ENCODE measurements around the gene ZNF197. TPM values are rescaled to one million over a fixed set of nuclear protein-coding genes. Genes with fewer than 3 reads are reported as not detected.
A peak's percentile ranks its signal among the peaks of the same experiment; 100 is the strongest.
"Not testable (repeated sequence)": the region's sequence is repeated elsewhere in the genome, so short reads cannot be mapped to it uniquely, and the experiment has no call there.

The ZNF197 gene
- total RNA-seq (2021; ENCODE audit: unreplicated experiment): 7.0 TPM
- 4.1 TPM for polyA plus RNA-seq (2012; ENCODE audit: insufficient read length)
- Bru-seq, nascent RNA: percentile 75 among the genes with signal in this experiment
- percentile 75 among the genes with signal in this experiment for BruChase-seq, experiment 1, labeled RNA remaining after a 2-hour chase
- BruChase-seq, experiment 2, labeled RNA remaining after a 6-hour chase: percentile 67 among the genes with signal in this experiment
- long read RNA-seq, partial matches to known transcripts: 1 of 14 reads
- long read RNA-seq, other reads (novel, unspliced or antisense): 8 of 14 reads

DNA sequence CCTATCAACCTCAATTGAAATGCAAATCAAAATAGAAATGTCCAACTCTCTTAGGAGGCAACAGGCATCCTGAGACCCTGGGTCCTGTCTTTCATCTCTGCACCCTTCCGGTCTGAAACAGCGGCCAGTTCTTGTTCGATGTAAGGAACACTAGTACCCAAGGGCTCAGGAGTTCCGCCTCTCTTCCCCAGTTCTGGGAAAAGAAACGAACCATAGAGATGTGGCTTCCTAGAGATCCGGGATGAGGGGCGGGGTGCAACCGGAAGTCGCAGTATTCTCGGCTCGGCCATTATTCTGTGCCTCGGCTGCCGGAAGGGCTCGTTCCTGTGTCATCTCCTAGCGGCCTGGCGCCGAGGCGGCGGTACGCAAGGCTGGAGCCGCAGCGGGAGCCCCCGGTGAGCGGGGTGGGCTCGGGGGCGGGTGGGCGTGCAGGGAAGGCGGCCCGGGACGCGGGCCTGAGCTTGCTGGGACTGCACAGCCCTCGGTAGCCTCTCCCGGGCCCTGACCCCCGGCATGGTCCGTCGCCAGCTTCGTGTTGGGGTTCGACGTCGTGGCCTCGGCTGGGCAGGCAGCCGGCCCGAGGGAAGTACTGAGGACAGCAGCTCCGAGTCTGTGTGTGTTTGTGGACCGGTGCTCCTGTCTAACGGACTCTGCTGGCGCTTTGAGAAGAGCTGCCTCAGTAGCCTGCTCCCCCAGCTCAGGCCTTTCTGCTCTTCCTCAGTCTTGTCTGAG is at the start of gene ZNF197:
Gene ZNF197 (plus strand): TSS at position 288 of the 732 bp plus-strand sequence. CDS start 4,119 bp downstream, outside the sequence.
- in situ Hi-C loops (cut with HindIII; ENCODE audit: low pct_unique_long_range_greater_than_20kb, low sequenced_read_pairs): no loop called here
- DNase-seq (ENCODE audit: low read depth, low spot score): no peak
- no TSS peak for BruUV-seq (replicated peaks)
- peak; percentile 99 for ATAC-seq
- peaks cover 4% of the 10 kb centered on the region; the same call in 1 of the 2 replicates for H3K36me3 ChIP-seq (ENCODE audit: control insufficient read depth, insufficient read depth, low read length)
- H3K4me3 ChIP-seq (ENCODE audit: low read depth in 2 of 2, low read length in 2 of 2): peak within 1 kb of the TSS; percentile 76 to 81
- 0 out of 2 replicates have a peak, but pooled peaks cover 2% of the 10 kb centered on the region for H3K4me1 ChIP-seq (ENCODE audit: control insufficient read depth, insufficient read depth, low read length)
- no peaks in the 10 kb centered on the region for H3K9me3 ChIP-seq (ENCODE audit: control insufficient read depth, insufficient read depth, low read depth, low read length)
- TF ChIP-seq TCF7L2 (IDR thresholded peaks at IDR 0.05; ENCODE audit: low read depth, low read length) (no peak), POLR2AphosphoS5 (IDR thresholded peaks at IDR 0.05; ENCODE audit: low read depth, low read length) (peak; percentile 83), SIN3A (IDR thresholded peaks at IDR 0.05; ENCODE audit: borderline replicate concordance, insufficient read depth, low read depth, low read length) (0 out of 2 replicates have a peak, but pooled peaks have one; percentile 45)
- TF ChIP-seq, protein P1, sequence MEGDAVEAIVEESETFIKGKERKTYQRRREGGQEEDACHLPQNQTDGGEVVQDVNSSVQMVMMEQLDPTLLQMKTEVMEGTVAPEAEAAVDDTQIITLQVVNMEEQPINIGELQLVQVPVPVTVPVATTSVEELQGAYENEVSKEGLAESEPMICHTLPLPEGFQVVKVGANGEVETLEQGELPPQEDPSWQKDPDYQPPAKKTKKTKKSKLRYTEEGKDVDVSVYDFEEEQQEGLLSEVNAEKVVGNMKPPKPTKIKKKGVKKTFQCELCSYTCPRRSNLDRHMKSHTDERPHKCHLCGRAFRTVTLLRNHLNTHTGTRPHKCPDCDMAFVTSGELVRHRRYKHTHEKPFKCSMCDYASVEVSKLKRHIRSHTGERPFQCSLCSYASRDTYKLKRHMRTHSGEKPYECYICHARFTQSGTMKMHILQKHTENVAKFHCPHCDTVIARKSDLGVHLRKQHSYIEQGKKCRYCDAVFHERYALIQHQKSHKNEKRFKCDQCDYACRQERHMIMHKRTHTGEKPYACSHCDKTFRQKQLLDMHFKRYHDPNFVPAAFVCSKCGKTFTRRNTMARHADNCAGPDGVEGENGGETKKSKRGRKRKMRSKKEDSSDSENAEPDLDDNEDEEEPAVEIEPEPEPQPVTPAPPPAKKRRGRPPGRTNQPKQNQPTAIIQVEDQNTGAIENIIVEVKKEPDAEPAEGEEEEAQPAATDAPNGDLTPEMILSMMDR (IDR thresholded peaks at IDR 0.05): no peak
- TF ChIP-seq, protein P2, sequence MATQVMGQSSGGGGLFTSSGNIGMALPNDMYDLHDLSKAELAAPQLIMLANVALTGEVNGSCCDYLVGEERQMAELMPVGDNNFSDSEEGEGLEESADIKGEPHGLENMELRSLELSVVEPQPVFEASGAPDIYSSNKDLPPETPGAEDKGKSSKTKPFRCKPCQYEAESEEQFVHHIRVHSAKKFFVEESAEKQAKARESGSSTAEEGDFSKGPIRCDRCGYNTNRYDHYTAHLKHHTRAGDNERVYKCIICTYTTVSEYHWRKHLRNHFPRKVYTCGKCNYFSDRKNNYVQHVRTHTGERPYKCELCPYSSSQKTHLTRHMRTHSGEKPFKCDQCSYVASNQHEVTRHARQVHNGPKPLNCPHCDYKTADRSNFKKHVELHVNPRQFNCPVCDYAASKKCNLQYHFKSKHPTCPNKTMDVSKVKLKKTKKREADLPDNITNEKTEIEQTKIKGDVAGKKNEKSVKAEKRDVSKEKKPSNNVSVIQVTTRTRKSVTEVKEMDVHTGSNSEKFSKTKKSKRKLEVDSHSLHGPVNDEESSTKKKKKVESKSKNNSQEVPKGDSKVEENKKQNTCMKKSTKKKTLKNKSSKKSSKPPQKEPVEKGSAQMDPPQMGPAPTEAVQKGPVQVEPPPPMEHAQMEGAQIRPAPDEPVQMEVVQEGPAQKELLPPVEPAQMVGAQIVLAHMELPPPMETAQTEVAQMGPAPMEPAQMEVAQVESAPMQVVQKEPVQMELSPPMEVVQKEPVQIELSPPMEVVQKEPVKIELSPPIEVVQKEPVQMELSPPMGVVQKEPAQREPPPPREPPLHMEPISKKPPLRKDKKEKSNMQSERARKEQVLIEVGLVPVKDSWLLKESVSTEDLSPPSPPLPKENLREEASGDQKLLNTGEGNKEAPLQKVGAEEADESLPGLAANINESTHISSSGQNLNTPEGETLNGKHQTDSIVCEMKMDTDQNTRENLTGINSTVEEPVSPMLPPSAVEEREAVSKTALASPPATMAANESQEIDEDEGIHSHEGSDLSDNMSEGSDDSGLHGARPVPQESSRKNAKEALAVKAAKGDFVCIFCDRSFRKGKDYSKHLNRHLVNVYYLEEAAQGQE (IDR thresholded peaks at IDR 0.05; ENCODE audit: insufficient read depth in 1 of 2, low read depth in 2 of 2, low read length in 1 of 2): peak; percentile 27 to 37; a peak in 2 of 4 replicates
- intact Hi-C loops (cut with micrococcal nuclease; ENCODE audit: unreplicated experiment): loop anchor here (10.0 kb wide), 1 partner anchor 90 kb away; no protein-coding TSS in a partner anchor
- ChIA-PET POLR2A (no interaction called here), CTCF (interaction anchor here (0.7 kb wide), 1 partner anchor 413 kb away, joined by 4 read pairs; no protein-coding TSS in a partner anchor)
- H3K27ac ChIP-seq (ENCODE audit: low read length): peak within 1 kb of the TSS; percentile 86
- H3K27me3 ChIP-seq (ENCODE audit: control insufficient read depth, insufficient read depth, low read length): no peaks in the 10 kb centered on the region

DNA sequence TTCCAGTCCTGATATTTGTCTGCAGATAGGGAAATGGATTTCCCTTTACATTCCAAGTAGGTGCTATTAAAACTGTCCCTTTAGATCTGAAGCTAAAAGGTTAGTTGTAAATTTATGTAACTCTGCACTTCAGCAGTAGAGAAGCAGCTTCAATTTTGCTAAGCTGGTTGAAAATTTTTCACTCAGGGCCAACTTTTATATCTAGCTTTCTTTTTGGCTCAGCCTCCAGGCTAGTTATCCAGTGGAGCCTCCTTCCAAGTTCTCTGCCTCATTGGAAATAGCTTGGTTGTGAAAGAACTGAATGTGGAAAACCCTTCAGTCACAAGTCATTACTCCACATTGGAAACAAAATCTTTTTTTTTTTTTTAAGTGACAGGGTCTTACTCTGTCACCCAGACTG is 48.2 kb upstream of the ZNF197 start:
- POLR2A ChIA-PET: no interaction called here
- Histone ChIP-seq H3K9me3 (ENCODE audit: control insufficient read depth, insufficient read depth, low read depth, low read length) (peaks cover 4% of the 10 kb centered on the region; the same call in 1 of the 2 replicates), H3K4me3 (ENCODE audit: low read depth in 2 of 2, low read length in 2 of 2) (no peak overlapping the region), H3K4me1 (ENCODE audit: control insufficient read depth, insufficient read depth, low read length) (no peaks in the 10 kb centered on the region), H3K36me3 (ENCODE audit: control insufficient read depth, insufficient read depth, low read length) (no peaks in the 10 kb centered on the region), H3K27me3 (ENCODE audit: control insufficient read depth, insufficient read depth, low read length) (no peaks in the 10 kb centered on the region), H3K27ac (ENCODE audit: low read length) (no peak overlapping the region)
- in situ Hi-C loops (cut with HindIII; ENCODE audit: low pct_unique_long_range_greater_than_20kb, low sequenced_read_pairs): no loop called here
- TF ChIP-seq, protein P2 (IDR thresholded peaks at IDR 0.05; ENCODE audit: insufficient read depth in 1 of 2, low read depth in 2 of 2, low read length in 1 of 2): no peak
- TF ChIP-seq POLR2AphosphoS5 (IDR thresholded peaks at IDR 0.05; ENCODE audit: low read depth, low read length): no peak
- TF ChIP-seq SIN3A (IDR thresholded peaks at IDR 0.05; ENCODE audit: borderline replicate concordance, insufficient read depth, low read depth, low read length): no peak
- no peak for TF ChIP-seq TCF7L2 (IDR thresholded peaks at IDR 0.05; ENCODE audit: low read depth, low read length)
- TF ChIP-seq, protein P1 (IDR thresholded peaks at IDR 0.05): no peak
- BruUV-seq (replicated peaks): no TSS peak
- DNase-seq (ENCODE audit: low read depth, low spot score) (no peak), ATAC-seq (no peak)
- intact Hi-C loops (cut with micrococcal nuclease; ENCODE audit: unreplicated experiment): no loop called here
- CTCF ChIA-PET: no interaction called here

DNA sequence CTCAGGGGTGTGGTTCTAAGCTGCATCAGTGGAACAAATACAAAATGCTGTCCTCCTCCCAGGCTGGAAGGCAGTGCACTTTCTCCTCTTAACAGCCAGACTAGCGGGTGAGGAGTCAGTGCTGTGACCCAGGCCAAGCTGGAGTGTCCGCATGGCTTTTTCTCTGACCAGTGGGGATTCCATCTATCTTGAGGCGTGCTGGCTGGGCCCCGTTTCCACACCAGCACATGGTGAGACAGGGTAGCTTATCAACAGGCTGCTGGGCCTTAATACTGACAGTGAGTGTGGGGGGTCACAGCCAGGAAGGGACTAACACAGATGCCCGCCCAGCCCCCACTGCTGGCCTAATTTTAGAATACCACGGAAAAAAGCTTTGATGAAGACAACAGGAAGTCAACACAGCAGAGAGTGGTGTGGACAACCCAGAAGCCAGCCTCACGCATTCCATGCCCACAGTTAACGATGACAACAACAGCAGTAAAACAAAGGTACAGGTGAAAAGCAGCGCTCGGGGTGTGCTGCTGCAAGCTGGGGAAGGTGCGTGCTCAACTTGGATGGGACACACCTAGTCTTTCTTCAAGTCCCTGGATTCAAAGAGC is 47.4 kb upstream of the ZNF197 start:
- ATAC-seq; H3K4me3 ChIP-seq (ENCODE audit: low read depth in 2 of 2, low read length in 2 of 2); POLR2A ChIA-PET; H3K4me1 ChIP-seq (ENCODE audit: control insufficient read depth, insufficient read depth, low read length); H3K27ac ChIP-seq (ENCODE audit: low read length); intact Hi-C loops (cut with micrococcal nuclease; ENCODE audit: unreplicated experiment); BruUV-seq (replicated peaks); H3K27me3 ChIP-seq (ENCODE audit: control insufficient read depth, insufficient read depth, low read length); H3K9me3 ChIP-seq (ENCODE audit: control insufficient read depth, insufficient read depth, low read depth, low read length); H3K36me3 ChIP-seq (ENCODE audit: control insufficient read depth, insufficient read depth, low read length); in situ Hi-C loops (cut with HindIII; ENCODE audit: low pct_unique_long_range_greater_than_20kb, low sequenced_read_pairs); DNase-seq (ENCODE audit: low read depth, low spot score): not testable (repeated sequence)
- CTCF ChIA-PET: interaction anchor here (0.7 kb wide), 1 partner anchor 1632 kb away, joined by 3 read pairs; no protein-coding TSS in a partner anchor
